ENCODE measurements around the gene NDRG2.
"Not testable (repeated sequence)": the region's sequence is repeated elsewhere in the genome, so short reads cannot be mapped to it uniquely, and the experiment has no call there.

NDRG2 gene

GRCh38 chr14:21009721-21010120 is 15.1 kb downstream of the NDRG2 start:
- DNase-seq (ENCODE audit: low spot score), result not testable (repeated sequence)

- DNase-seq (ENCODE audit: low spot score), result no peak
These were observed 21.0 kb downstream of the NDRG2 start for GRCh38 chr14:21003788-21004346.

GRCh38 chr14:21001218-21001617 is 23.6 kb downstream of the NDRG2 start:
- DNase-seq (ENCODE audit: low spot score), result no peak

GRCh38 chr14:20999591-20999990 is 25.3 kb downstream of the NDRG2 start:
- DNase-seq (ENCODE audit: low spot score), result no peak

- no peak for DNase-seq (ENCODE audit: low spot score)
These were observed 26.0 kb downstream of the NDRG2 start, which contains the start of gene SLC39A2 for GRCh38 chr14:20998674-20999366. Gene SLC39A2, plus strand, starts transcription at chr14:20999293. Its CDS starts 154 bp downstream, at chr14:20999447.

- no peak for DNase-seq (ENCODE audit: low spot score)
These were observed 26.7 kb downstream of the NDRG2 start for GRCh38 chr14:20998139-20998538.

GRCh38 chr14:20997564-20997963 is 27.3 kb downstream of the NDRG2 start:
- DNase-seq (ENCODE audit: low spot score), result no peak

- DNase-seq (ENCODE audit: low spot score), result no peak
These were observed 27.7 kb downstream of the NDRG2 start for GRCh38 chr14:20997115-20997514.

- no peak for DNase-seq (ENCODE audit: low spot score)
These were observed 28.3 kb downstream of the NDRG2 start for GRCh38 chr14:20996521-20996920.

GRCh38 chr14:20989787-20990600 is 34.9 kb downstream of the NDRG2 start, which contains the start of gene METTL17:
Gene METTL17, plus strand, starts transcription at chr14:20989980. Its CDS starts 23 bp downstream, at chr14:20990003.
- DNase-seq (ENCODE audit: low spot score), result peak; percentile 86

GRCh38 chr14:20989471-20989786 is 35.4 kb downstream of the NDRG2 start:
- DNase-seq (ENCODE audit: low spot score), result no peak

- DNase-seq (ENCODE audit: low spot score), result no peak
These were observed 36.0 kb downstream of the NDRG2 start for GRCh38 chr14:20988717-20989470.

GRCh38 chr14:20986811-20987210 is 38.0 kb downstream of the NDRG2 start:
- DNase-seq (ENCODE audit: low spot score), result no peak

- DNase-seq (ENCODE audit: low spot score), result not testable (repeated sequence)
These were observed 39.2 kb downstream of the NDRG2 start for GRCh38 chr14:20985650-20986049.

GRCh38 chr14:20982646-20983369 is 42.1 kb downstream of the NDRG2 start:
- no peak for DNase-seq (ENCODE audit: low spot score)

GRCh38 chr14:20980906-20981305 is 44.0 kb downstream of the NDRG2 start:
- no peak for DNase-seq (ENCODE audit: low spot score)

GRCh38 chr14:20978687-20979086 is 46.2 kb downstream of the NDRG2 start:
- no peak for DNase-seq (ENCODE audit: low spot score)

GRCh38 chr14:20976291-20976690 is 48.6 kb downstream of the NDRG2 start:
- no peak for DNase-seq (ENCODE audit: low spot score)

- no peak for DNase-seq (ENCODE audit: low spot score)
These were observed 51.4 kb downstream of the NDRG2 start for GRCh38 chr14:20973501-20973900.

- DNase-seq (ENCODE audit: low spot score), result no peak
These were observed 53.2 kb downstream of the NDRG2 start for GRCh38 chr14:20971705-20972021.

- peak; percentile 78 for DNase-seq (ENCODE audit: low spot score)
These were observed 53.7 kb downstream of the NDRG2 start for GRCh38 chr14:20970983-20971704.
